Measurements from ENCODE around the gene AZU1. TPM values are rescaled to one million over a fixed set of nuclear protein-coding genes. Genes with fewer than 3 reads are reported as not detected.

The AZU1 gene
- total RNA-seq, 2 donors from 2014 or later, result 0.26 TPM; not detected in 1

DNA sequence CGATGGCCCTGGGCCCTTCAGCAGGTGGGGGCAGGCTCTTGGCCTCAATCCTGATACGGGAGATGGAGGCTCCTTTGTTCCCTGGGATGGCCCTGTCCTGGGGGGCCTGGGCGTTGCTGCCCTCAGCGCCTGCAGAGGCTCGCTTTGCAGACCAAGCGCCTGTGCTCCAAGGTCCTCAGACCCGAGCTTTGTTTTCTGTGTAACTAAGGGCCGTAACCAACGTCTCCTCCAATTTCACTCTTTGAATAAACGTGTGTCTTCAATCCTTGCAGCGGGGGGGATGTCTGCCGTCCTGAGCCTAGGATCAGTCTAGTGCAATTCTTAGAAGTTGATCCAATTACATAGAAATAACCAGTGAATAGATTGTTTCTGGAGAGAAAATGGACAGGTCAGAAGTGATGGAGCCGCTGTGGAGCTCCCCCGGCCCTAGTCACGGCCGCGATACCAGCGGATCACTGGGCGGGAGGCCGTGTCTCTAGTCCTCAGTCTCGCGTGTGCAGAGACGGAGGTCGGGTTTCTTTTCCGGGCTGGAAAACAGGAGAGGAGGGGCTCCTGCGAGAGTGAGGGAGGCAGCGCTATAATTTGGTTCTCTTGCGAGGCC lies 25.0 kb upstream of the AZU1 start:
- H3K4me1 ChIP-seq, result peaks cover 44% of the 10 kb centered on the region
- H3K27me3 ChIP-seq, result no peaks in the 10 kb centered on the region
- peak overlapping the region in 2 of 4 donors; percentile 97 to 100 for H3K27ac ChIP-seq
- DNase-seq (no peak), ATAC-seq (no peak)
- peaks cover 31 to 39% of the 10 kb centered on the region in 2 donors for H3K36me3 ChIP-seq (replicated peaks in 1 of 2; ENCODE audit: insufficient read depth in 1 of 2, low read depth in 2 of 2)
- 68 to 77% methylated on average over 18 to 28 of the region's 28 CpGs for WGBS, 2 donors
- H3K4me3 ChIP-seq, result no peak overlapping the region
- intact Hi-C loops (cut with DNase I), result no loop called here
- H3K9me3 ChIP-seq, result no peaks in the 10 kb centered on the region
- no peak for TF ChIP-seq POLR2A (IDR thresholded peaks at IDR 0.05)
- TF ChIP-seq, protein P1, sequence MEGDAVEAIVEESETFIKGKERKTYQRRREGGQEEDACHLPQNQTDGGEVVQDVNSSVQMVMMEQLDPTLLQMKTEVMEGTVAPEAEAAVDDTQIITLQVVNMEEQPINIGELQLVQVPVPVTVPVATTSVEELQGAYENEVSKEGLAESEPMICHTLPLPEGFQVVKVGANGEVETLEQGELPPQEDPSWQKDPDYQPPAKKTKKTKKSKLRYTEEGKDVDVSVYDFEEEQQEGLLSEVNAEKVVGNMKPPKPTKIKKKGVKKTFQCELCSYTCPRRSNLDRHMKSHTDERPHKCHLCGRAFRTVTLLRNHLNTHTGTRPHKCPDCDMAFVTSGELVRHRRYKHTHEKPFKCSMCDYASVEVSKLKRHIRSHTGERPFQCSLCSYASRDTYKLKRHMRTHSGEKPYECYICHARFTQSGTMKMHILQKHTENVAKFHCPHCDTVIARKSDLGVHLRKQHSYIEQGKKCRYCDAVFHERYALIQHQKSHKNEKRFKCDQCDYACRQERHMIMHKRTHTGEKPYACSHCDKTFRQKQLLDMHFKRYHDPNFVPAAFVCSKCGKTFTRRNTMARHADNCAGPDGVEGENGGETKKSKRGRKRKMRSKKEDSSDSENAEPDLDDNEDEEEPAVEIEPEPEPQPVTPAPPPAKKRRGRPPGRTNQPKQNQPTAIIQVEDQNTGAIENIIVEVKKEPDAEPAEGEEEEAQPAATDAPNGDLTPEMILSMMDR (IDR thresholded peaks at IDR 0.05), result no peak

DNA sequence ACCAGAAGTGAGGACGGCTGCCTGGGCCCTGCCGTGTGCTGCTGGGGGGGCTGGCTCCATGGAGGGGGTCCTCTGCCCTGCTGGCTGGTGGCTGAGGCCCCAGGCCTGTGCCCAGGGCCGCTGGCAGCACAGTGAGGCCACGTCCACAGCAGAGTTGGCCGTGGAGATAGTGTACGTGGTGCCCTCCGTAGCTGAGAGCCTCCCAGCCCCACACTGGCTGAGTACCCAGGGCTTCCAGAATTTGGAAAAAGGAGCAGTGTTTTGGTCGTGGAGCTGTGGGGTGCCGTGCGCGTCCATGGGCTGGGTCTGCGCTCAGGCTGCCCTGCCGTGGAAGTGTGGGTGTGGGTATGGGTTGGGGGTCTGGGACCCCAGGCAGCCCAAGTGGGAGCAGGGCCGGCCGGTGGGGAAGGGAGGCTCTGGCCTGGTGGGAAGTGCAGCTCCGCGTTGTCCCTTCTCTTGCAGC lies 24.5 kb upstream of the AZU1 start:
- no peaks in the 10 kb centered on the region for H3K27me3 ChIP-seq
- DNase-seq, result no peak
- peak overlapping the region in 1 of 4 donors; percentile 33 for H3K27ac ChIP-seq
- H3K4me3 ChIP-seq, result no peak overlapping the region
- peaks cover 44% of the 10 kb centered on the region for H3K4me1 ChIP-seq
- no peaks in the 10 kb centered on the region for H3K9me3 ChIP-seq
- ATAC-seq, result no peak
- peaks cover 36 to 45% of the 10 kb centered on the region in 2 donors for H3K36me3 ChIP-seq (replicated peaks in 1 of 2; ENCODE audit: insufficient read depth in 1 of 2, low read depth in 2 of 2)
- intact Hi-C loops (cut with DNase I), result no loop called here
- no peak for TF ChIP-seq POLR2A (IDR thresholded peaks at IDR 0.05)
- TF ChIP-seq, protein P1 (IDR thresholded peaks at IDR 0.05), result no peak
- WGBS, 2 donors, result 86 to 88% methylated on average over 13 to 17 of the region's 17 CpGs

DNA sequence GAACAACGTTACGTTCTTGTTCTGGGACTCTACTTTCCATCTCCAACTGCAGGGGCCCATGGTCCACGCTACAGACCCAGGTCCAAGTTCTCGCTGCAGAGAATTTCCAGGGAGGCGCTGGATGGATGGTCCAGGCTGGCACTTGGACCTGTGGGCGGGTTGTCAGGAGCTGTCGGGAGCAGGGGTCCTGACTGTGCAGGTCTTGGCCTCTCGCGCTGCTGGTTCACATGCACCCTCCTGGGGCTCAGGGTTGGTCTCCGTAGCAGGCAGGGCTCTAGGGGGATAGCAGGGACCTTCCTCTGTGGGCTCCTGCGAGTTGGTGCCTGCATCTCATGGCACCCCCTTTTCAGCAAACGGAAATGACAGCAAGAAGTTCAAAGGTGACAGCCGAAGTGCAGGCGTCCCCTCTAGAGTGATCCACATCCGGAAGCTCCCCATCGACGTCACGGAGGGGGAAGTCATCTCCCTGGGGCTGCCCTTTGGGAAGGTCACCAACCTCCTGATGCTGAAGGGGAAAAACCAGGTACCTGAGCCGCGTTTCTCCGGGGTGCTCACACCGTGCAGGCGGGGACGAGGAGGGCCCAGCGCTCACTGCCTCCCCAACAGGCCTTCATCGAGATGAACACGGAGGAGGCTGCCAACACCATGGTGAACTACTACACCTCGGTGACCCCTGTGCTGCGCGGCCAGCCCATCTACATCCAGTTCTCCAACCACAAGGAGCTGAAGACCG lies 23.8 kb upstream of the AZU1 start:
- DNase-seq (no peak), ATAC-seq (no peak)
- Histone ChIP-seq H3K4me3 (no peak overlapping the region), H3K4me1 (peaks cover 43% of the 10 kb centered on the region), H3K9me3 (no peaks in the 10 kb centered on the region), H3K27me3 (no peaks in the 10 kb centered on the region), H3K27ac (no peak overlapping the region), H3K36me3 (replicated peaks in 1 of 2; ENCODE audit: insufficient read depth in 1 of 2, low read depth in 2 of 2) (peaks cover 42 to 49% of the 10 kb centered on the region in 2 donors)
- no peak for TF ChIP-seq POLR2A (IDR thresholded peaks at IDR 0.05)
- TF ChIP-seq, protein P1 (IDR thresholded peaks at IDR 0.05), result no peak
- WGBS, 2 donors, result 79 to 82% methylated on average over 13 to 31 of the region's 31 CpGs
- intact Hi-C loops (cut with DNase I), result no loop called here

DNA sequence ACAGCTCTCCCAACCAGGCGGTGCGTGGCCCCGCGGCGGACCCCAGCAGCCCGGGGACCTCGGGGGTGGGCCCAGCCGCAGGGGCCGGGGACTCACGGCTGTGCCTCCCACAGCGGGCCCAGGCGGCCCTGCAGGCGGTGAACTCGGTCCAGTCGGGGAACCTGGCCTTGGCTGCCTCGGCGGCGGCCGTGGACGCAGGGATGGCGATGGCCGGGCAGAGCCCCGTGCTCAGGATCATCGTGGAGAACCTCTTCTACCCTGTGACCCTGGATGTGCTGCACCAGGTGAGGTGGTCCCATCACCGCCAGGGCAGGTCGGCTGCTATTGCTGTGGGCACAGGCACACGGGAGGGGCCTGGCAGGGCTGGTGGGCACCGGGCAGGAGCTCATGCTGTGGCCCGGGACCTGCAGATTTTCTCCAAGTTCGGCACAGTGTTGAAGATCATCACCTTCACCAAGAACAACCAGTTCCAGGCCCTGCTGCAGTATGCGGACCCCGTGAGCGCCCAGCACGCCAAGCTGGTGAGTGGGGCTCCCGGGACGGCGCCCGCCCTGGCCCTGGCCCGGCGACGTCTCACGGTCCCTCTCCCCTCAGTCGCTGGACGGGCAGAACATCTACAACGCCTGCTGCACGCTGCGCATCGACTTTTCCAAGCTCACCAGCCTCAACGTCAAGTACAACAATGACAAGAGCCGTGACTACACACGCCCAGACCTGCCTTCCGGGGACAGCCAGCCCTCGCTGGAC lies 23.0 kb upstream of the AZU1 start:
- Histone ChIP-seq H3K9me3 (no peaks in the 10 kb centered on the region), H3K4me1 (peaks cover 35% of the 10 kb centered on the region), H3K4me3 (no peak overlapping the region), H3K27me3 (no peaks in the 10 kb centered on the region), H3K27ac (no peak overlapping the region), H3K36me3 (replicated peaks in 1 of 2; ENCODE audit: insufficient read depth in 1 of 2, low read depth in 2 of 2) (peaks cover 46 to 49% of the 10 kb centered on the region in 2 donors)
- TF ChIP-seq, protein P1 (IDR thresholded peaks at IDR 0.05), result no peak
- no peak for TF ChIP-seq POLR2A (IDR thresholded peaks at IDR 0.05)
- DNase-seq, result no peak
- intact Hi-C loops (cut with DNase I), result no loop called here
- no peak for ATAC-seq
- 95 to 96% methylated on average over 30 to 50 of the region's 53 CpGs for WGBS, 2 donors

Data from body of pancreas (tissue), 4 donors.